Transverse colon (tissue), 4 donors: ENCODE measurements around the gene ROCK1. TPM values are rescaled to one million over a fixed set of nuclear protein-coding genes. Genes with fewer than 3 reads are reported as not detected.

ENCODE experiments used
- DNase-seq: peaks from one replicate; pipeline ENCODE4 v3.0.0-alpha.2; 2019
- H3K27ac ChIP-seq, 4 donors: fragments of 200-600 bp; sonication (generic); 2 replicates each; pipeline ENCODE4 v1.5.1; 2016 to 2018; ENCODE audit warnings: inconsistent platforms in 4 of 4
- H3K27me3 ChIP-seq: fragments of 200-600 bp; sonication (generic); 2 replicates; pipeline ENCODE4 v1.5.1; 2017; ENCODE audit warnings: inconsistent platforms
- H3K36me3 ChIP-seq, 4 donors: fragments of 200-600 bp; sonication (generic); 2 replicates each; pipeline ENCODE4 v1.5.1; 2017 to 2019; ENCODE audit warnings: inconsistent platforms in 4 of 4
- H3K4me1 ChIP-seq, 4 donors: fragments of 200-600 bp; sonication (generic); 2 replicates each; pipeline ENCODE4 v1.5.1; 2017 to 2020; ENCODE audit warnings: inconsistent platforms in 4 of 4
- H3K4me3 ChIP-seq, 4 donors: fragments of 200-600 bp; sonication (generic); 1 replicate in 1 of 4; 2 replicates in 3 of 4; pipeline versions ENCODE4 v1.5.1 to v1.6.1; 2017 to 2019; ENCODE audit warnings: inconsistent platforms in 4 of 4
- H3K9me3 ChIP-seq, 2 donors: fragments of 200-600 bp; sonication (generic); 2 replicates each; pipeline ENCODE4 v1.5.1; 2017 to 2019; ENCODE audit warnings: inconsistent platforms in 2 of 2
- EP300 ChIP-seq: sonication (generic); formaldehyde crosslinking; IDR thresholded peaks from one replicate; pipeline ENCODE4 v1.6.1; 2017; ENCODE audit warnings: antibody characterized with exemption, low read depth
- POLR2A ChIP-seq: fragments of 450-650 bp; IDR thresholded peaks from one replicate; pipeline ENCODE4 v1.6.1; 2016; ENCODE audit warnings: antibody characterized with exemption, mild to moderate bottlenecking, moderate library complexity
- POLR2AphosphoS5 ChIP-seq, 3 donors: sonication (generic); formaldehyde crosslinking; IDR thresholded peaks; one replicate each; pipeline ENCODE4 v1.6.1; 2016; ENCODE audit warnings: antibody characterized with exemption in 3 of 3
- WGBS, 2 donors: methylation state at CpG; one replicate each; pipeline ENCODE4 v1.1.5; 2018; ENCODE audit warnings: low coverage in 1 of 2; 5-methylcytosine and 5-hydroxymethylcytosine counted together
- in situ Hi-C, 4 donors: fragments of 200-750 bp; cut with MboI; loops; one replicate each; pipeline versions ENCODE4 v1.15.0 to v1.15.1; 2017; ENCODE audit warnings: low sequenced_read_pairs in 3 of 4, low pct_ligation_motif_present in 1 of 4, low pct_unique_long_range_greater_than_20kb in 1 of 4
- intact Hi-C: fragments of 100-400 bp; cut with DNase I; formaldehyde crosslinking; loops from one replicate; pipeline ENCODE4 v1.15.1; 2023; ENCODE audit warnings: low total_unique reads
- total RNA-seq, 4 donors: library from RNA; depleted of rRNA; stranded (reverse); fragments of >200 nt; gene quantifications; one replicate each; pipeline ENCODE4 v1.1.0, GENCODE V29; 2016
- TF ChIP-seq, protein P1 (sequence below), 5 experiments: fragments of 200-600 bp in 3 of 5; fragments of 450-650 bp in 2 of 5; sonication (generic) in 3 of 5; IDR thresholded peaks; 1 replicate in 2 of 5; 2 replicates in 3 of 5; pipeline ENCODE4 v1.5.1; 2016 to 2017; ENCODE audit warnings: antibody characterized with exemption in 5 of 5, inconsistent platforms in 3 of 5, mild to moderate bottlenecking in 2 of 5, moderate library complexity in 1 of 5

ROCK1 gene
- total RNA-seq, 4 donors from 2014 or later, result 23.9 to 59.5 (median 39.6) TPM

DNA sequence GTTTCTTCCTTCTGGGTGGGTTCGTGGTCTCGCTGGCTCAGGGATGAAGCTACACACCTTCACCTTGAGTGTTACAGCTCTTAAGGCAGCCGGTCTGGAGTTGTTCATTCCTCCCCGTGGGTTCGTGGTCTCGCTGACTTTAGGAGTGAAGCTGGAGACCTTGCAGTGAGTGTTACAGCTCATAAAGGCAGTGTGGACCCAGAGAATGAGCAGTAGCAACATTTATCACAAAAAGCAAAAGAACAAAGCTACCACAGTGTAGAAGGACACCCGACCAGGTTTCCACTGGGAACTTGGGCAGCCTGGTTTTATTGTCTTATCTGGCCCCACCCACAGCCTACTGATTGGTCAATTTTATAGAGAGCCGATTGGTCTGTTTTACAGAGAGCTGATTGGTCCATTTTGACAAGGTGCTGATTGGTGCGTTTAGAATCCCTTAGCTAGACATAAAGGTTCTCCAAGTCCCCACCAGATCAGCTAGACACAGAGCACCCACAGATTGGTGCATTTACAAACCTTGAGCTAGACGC lies 20.1 kb upstream of the ROCK1 start:
- Histone ChIP-seq H3K4me3 (no peak overlapping the region), H3K36me3 (no peaks in the 10 kb centered on the region), H3K27me3 (no peaks in the 10 kb centered on the region), H3K4me1 (no peaks in the 10 kb centered on the region), H3K27ac (no peak overlapping the region), H3K9me3 (no peaks in the 10 kb centered on the region)
- whole genome bisulfite sequencing, 2 donors, result 95% methylated on average over 10 of the region's 10 CpGs; no CpG with 5 or more reads in 1 of the 2 donors
- DNase-seq, result no peak
- TF ChIP-seq, protein P1, sequence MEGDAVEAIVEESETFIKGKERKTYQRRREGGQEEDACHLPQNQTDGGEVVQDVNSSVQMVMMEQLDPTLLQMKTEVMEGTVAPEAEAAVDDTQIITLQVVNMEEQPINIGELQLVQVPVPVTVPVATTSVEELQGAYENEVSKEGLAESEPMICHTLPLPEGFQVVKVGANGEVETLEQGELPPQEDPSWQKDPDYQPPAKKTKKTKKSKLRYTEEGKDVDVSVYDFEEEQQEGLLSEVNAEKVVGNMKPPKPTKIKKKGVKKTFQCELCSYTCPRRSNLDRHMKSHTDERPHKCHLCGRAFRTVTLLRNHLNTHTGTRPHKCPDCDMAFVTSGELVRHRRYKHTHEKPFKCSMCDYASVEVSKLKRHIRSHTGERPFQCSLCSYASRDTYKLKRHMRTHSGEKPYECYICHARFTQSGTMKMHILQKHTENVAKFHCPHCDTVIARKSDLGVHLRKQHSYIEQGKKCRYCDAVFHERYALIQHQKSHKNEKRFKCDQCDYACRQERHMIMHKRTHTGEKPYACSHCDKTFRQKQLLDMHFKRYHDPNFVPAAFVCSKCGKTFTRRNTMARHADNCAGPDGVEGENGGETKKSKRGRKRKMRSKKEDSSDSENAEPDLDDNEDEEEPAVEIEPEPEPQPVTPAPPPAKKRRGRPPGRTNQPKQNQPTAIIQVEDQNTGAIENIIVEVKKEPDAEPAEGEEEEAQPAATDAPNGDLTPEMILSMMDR (IDR thresholded peaks at IDR 0.05), result no peak
- TF ChIP-seq POLR2AphosphoS5 (IDR thresholded peaks at IDR 0.05), result no peak
- TF ChIP-seq POLR2A, result no peak
- TF ChIP-seq EP300, result no peak
- intact Hi-C loops (no loop called here), in situ Hi-C loops (loop anchor here in 1 of 4 donors (25.0 kb wide), 1 partner anchor 94 kb away; no protein-coding TSS in a partner anchor)

DNA sequence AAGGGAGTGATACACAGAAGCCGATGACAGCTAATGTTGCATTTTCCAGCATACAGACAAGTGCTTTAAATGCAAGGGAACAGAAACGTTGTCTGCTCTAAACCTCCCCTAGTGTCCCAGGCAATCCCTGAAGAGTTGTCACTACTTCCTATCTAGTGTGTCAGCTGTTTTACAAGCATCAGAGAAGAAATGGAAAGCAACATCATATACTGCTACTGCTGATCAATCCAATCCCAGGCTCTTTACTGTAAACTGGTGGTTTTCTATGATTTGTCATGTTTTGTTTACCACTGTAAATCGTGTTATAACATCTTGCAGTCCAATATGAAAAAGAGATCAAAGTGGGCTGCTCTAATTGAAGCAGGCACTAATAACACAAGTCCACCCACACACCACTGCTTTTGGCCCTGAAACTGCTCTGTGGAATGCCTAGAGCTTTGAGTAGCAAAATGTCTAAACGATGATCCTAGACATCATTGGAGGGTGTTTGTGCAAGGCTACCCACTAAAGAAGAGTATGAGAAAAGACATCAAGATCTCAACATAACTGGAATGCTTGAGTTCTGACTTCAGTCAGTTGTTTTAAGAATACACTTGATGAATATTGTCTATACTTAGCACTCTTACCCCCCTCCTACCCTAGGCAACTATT lies 18.1 kb upstream of the ROCK1 start:
- TF ChIP-seq POLR2AphosphoS5 (IDR thresholded peaks at IDR 0.05) (no peak), EP300 (no peak), POLR2A (no peak)
- TF ChIP-seq, protein P1 (IDR thresholded peaks at IDR 0.05), result no peak
- Histone ChIP-seq H3K4me3 (no peak overlapping the region), H3K4me1 (no peaks in the 10 kb centered on the region), H3K36me3 (no peaks in the 10 kb centered on the region), H3K27ac (no peak overlapping the region), H3K9me3 (no peaks in the 10 kb centered on the region), H3K27me3 (no peaks in the 10 kb centered on the region)
- DNase-seq, result no peak
- in situ Hi-C loops (loop anchor here in 1 of 4 donors (25.0 kb wide), 1 partner anchor 92 kb away; no protein-coding TSS in a partner anchor), intact Hi-C loops (no loop called here)
- WGBS, 2 donors, result 59 to 63% methylated on average over 1 to 4 of the region's 4 CpGs

DNA sequence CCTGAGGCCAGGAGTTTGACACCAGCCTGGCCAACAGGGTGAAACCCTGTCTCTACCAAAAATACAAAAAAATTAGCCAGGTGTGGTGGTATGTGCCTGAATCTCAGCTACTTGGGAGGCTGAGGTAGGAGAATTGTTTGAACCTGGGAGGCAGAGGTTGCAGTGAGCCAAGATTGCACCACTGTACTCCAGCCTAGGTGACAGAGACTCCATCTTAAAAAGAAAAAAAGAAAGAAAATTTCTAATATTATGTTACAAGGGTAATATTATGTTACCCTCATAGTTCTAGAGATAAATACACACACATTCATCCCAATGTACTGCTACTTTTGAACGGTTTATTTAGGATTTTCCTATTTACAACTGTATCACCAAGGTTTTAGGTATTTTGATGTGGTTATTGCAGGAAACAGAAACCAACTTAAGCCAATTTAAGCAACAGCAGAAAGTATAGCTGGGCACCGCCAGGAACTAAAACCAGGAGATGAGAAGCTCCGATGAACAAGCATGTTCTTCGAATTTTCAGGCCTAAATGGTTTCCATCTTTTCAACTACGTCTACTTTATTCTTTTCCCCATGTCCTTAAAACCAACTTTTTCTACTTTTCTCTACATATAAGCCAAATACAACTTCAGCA lies 11.8 kb upstream of the ROCK1 start:
- TF ChIP-seq POLR2AphosphoS5 (IDR thresholded peaks at IDR 0.05) (no peak), POLR2A (no peak), EP300 (no peak)
- TF ChIP-seq, protein P1 (IDR thresholded peaks at IDR 0.05), result no peak
- in situ Hi-C loops (no loop called here), intact Hi-C loops (no loop called here)
- no peaks in the 10 kb centered on the region for H3K4me1 ChIP-seq
- 70 to 77% methylated on average over 1 to 5 of the region's 5 CpGs for WGBS, 2 donors
- H3K9me3 ChIP-seq, result no peaks in the 10 kb centered on the region
- H3K27ac ChIP-seq, result no peak overlapping the region
- DNase-seq, result no peak
- no peak overlapping the region for H3K4me3 ChIP-seq
- H3K27me3 ChIP-seq, result no peaks in the 10 kb centered on the region
- no peaks in the 10 kb centered on the region for H3K36me3 ChIP-seq

DNA sequence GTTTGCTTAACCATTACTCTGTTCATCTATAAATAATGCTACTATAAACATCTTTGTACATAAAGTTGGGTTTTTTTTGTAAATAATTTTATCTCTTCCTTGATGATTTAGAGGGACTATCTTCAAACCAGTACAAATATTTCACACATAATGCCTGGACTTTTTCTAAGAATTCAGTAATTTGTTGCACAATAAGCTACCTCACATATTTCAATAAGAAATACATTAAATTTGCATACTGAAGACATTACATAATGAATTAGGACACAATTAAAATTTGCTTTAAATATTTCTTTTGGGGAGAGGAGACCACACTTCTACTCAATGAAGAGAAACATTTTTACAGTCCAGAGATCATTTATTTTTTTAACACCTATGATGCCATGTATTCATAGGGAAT lies 7.2 kb upstream of the ROCK1 start:
- intact Hi-C loops (loop anchor here (10.0 kb wide), 1 partner anchor 114 kb away; no protein-coding TSS in a partner anchor), in situ Hi-C loops (loop anchor here in 1 of 4 donors (10.0 kb wide), 1 partner anchor 56 kb away; no protein-coding TSS in a partner anchor)
- DNase-seq, result no peak
- H3K9me3 ChIP-seq, result no peaks in the 10 kb centered on the region
- TF ChIP-seq EP300 (no peak), POLR2AphosphoS5 (IDR thresholded peaks at IDR 0.05) (no peak), POLR2A (no peak)
- TF ChIP-seq, protein P1 (IDR thresholded peaks at IDR 0.05), result no peak
- no peak overlapping the region for H3K27ac ChIP-seq
- no peaks in the 10 kb centered on the region for H3K36me3 ChIP-seq
- no peaks in the 10 kb centered on the region for H3K27me3 ChIP-seq
- H3K4me1 ChIP-seq, result no peaks in the 10 kb centered on the region
- H3K4me3 ChIP-seq, result no peak overlapping the region
